Activated naive CD8-positive, alpha-beta T cell treated with anti-CD3 and anti-CD28 coated beads for 36 hours (primary cell): ENCODE results near the gene PDGFB. TPM values are rescaled to one million over a fixed set of nuclear protein-coding genes. Genes with fewer than 3 reads are reported as not detected.
A peak's percentile ranks its signal among the peaks of the same experiment; 100 is the strongest.

Experiments used
- DNase-seq: peaks from one replicate; pipeline ENCODE4 v3.0.0; 2021
- H3K27ac Mint-ChIP-seq: one replicate; pipeline ENCODE4 v1.8.0; 2022; ENCODE audit warnings: mild to moderate bottlenecking, moderate library complexity, mixed read lengths
- H3K27me3 Mint-ChIP-seq: one replicate; pipeline ENCODE4 v1.8.0; 2022; ENCODE audit warnings: mild to moderate bottlenecking, mixed read lengths
- H3K36me3 Mint-ChIP-seq: one replicate; pipeline ENCODE4 v1.8.0; 2021; ENCODE audit warnings: mild to moderate bottlenecking, mixed read lengths
- H3K4me1 Mint-ChIP-seq: one replicate; pipeline ENCODE4 v1.8.0; 2021; ENCODE audit warnings: mixed read lengths
- H3K4me3 Mint-ChIP-seq: one replicate; pipeline ENCODE4 v1.8.0; 2022; ENCODE audit warnings: mild to moderate bottlenecking, moderate library complexity, mixed read lengths
- H3K9me3 Mint-ChIP-seq: one replicate; pipeline ENCODE4 v1.8.0; 2022; ENCODE audit warnings: mixed read lengths
- total RNA-seq, 2 experiments: library from RNA; stranded (reverse); gene quantifications; one replicate each; pipeline ENCODE4 v1.2.3, GENCODE V29; 2021

PDGFB gene
- total RNA-seq, 2 experiments from 2014 or later, result 0.35 to 0.40 TPM

GRCh38 chr22:39266398-39267030, 21.7 kb upstream of the PDGFB start:
- peaks cover 4% of the 10 kb centered on the region for H3K9me3 Mint-ChIP-seq
- H3K4me3 Mint-ChIP-seq, result no peak overlapping the region
- H3K36me3 Mint-ChIP-seq, result no peaks in the 10 kb centered on the region
- peaks cover 9% of the 10 kb centered on the region for H3K4me1 Mint-ChIP-seq
- peak overlapping the region; percentile 60 for H3K27ac Mint-ChIP-seq
- DNase-seq, result no peak
- no peaks in the 10 kb centered on the region for H3K27me3 Mint-ChIP-seq

- Mint-ChIP-seq H3K36me3 (no peaks in the 10 kb centered on the region), H3K27me3 (no peaks in the 10 kb centered on the region), H3K9me3 (peaks cover 8% of the 10 kb centered on the region), H3K4me1 (peaks cover 9% of the 10 kb centered on the region), H3K4me3 (no peak overlapping the region), H3K27ac (no peak overlapping the region)
- no peak for DNase-seq
These were observed 20.5 kb upstream of the PDGFB start for GRCh38 chr22:39265143-39265886.

- peaks cover 9% of the 10 kb centered on the region for H3K4me1 Mint-ChIP-seq
- peaks cover 8% of the 10 kb centered on the region for H3K9me3 Mint-ChIP-seq
- H3K36me3 Mint-ChIP-seq, result no peaks in the 10 kb centered on the region
- no peak overlapping the region for H3K27ac Mint-ChIP-seq
- H3K4me3 Mint-ChIP-seq, result no peak overlapping the region
- H3K27me3 Mint-ChIP-seq, result no peaks in the 10 kb centered on the region
- DNase-seq, result no peak
These were observed 19.7 kb upstream of the PDGFB start for GRCh38 chr22:39264349-39265038.

GRCh38 chr22:39263626-39264348, 19.0 kb upstream of the PDGFB start:
- no peak overlapping the region for H3K4me3 Mint-ChIP-seq
- H3K27ac Mint-ChIP-seq, result no peak overlapping the region
- DNase-seq, result no peak
- H3K9me3 Mint-ChIP-seq, result peaks cover 8% of the 10 kb centered on the region
- H3K36me3 Mint-ChIP-seq, result no peaks in the 10 kb centered on the region
- peaks cover 9% of the 10 kb centered on the region for H3K4me1 Mint-ChIP-seq
- H3K27me3 Mint-ChIP-seq, result no peaks in the 10 kb centered on the region

- Mint-ChIP-seq H3K4me3 (no peak overlapping the region), H3K4me1 (peaks cover 14% of the 10 kb centered on the region), H3K27ac (no peak overlapping the region), H3K9me3 (peaks cover 8% of the 10 kb centered on the region), H3K27me3 (peaks cover 15% of the 10 kb centered on the region), H3K36me3 (no peaks in the 10 kb centered on the region)
- DNase-seq, result no peak
These were observed 14.9 kb upstream of the PDGFB start for GRCh38 chr22:39259666-39260065.

- Mint-ChIP-seq H3K36me3 (no peaks in the 10 kb centered on the region), H3K4me1 (peaks cover 19% of the 10 kb centered on the region), H3K27me3 (peaks cover 21% of the 10 kb centered on the region), H3K4me3 (no peak overlapping the region), H3K9me3 (peaks cover 8% of the 10 kb centered on the region), H3K27ac (no peak overlapping the region)
- no peak for DNase-seq
These were observed 13.2 kb upstream of the PDGFB start for GRCh38 chr22:39257901-39258475.

GRCh38 chr22:39256979-39257378, 12.2 kb upstream of the PDGFB start:
- Mint-ChIP-seq H3K27me3 (peaks cover 31% of the 10 kb centered on the region), H3K36me3 (no peaks in the 10 kb centered on the region), H3K27ac (no peak overlapping the region)

GRCh38 chr22:39256186-39256552, 11.4 kb upstream of the PDGFB start:
- H3K36me3 Mint-ChIP-seq, result no peaks in the 10 kb centered on the region
- H3K9me3 Mint-ChIP-seq, result peaks cover 2% of the 10 kb centered on the region
- peaks cover 24% of the 10 kb centered on the region for H3K4me1 Mint-ChIP-seq
- H3K4me3 Mint-ChIP-seq, result no peak overlapping the region
- no peak for DNase-seq
- H3K27ac Mint-ChIP-seq, result no peak overlapping the region
- peaks cover 37% of the 10 kb centered on the region for H3K27me3 Mint-ChIP-seq

More at GRCh38 chr22:39256979-39257378, 12.2 kb upstream of the PDGFB start:
- Mint-ChIP-seq H3K4me3 (no peak overlapping the region), H3K4me1 (peaks cover 24% of the 10 kb centered on the region), H3K9me3 (peaks cover 4% of the 10 kb centered on the region)
- DNase-seq, result no peak

- Mint-ChIP-seq H3K9me3 (no peaks in the 10 kb centered on the region), H3K36me3 (no peaks in the 10 kb centered on the region), H3K27me3 (peaks cover 41% of the 10 kb centered on the region), H3K27ac (peak overlapping the region; percentile 70), H3K4me1 (peaks cover 24% of the 10 kb centered on the region), H3K4me3 (no peak overlapping the region)
- DNase-seq, result no peak
These were observed 10.8 kb upstream of the PDGFB start for GRCh38 chr22:39255449-39256185.

GRCh38 chr22:39254789-39255298, 10.1 kb upstream of the PDGFB start:
- Mint-ChIP-seq H3K9me3 (no peaks in the 10 kb centered on the region), H3K4me3 (peak overlapping the region; percentile 51), H3K36me3 (no peaks in the 10 kb centered on the region), H3K27me3 (peaks cover 44% of the 10 kb centered on the region), H3K27ac (peak overlapping the region; percentile 70), H3K4me1 (peaks cover 24% of the 10 kb centered on the region)
- peak; percentile 67 for DNase-seq

GRCh38 chr22:39254122-39254521, 9.3 kb upstream of the PDGFB start:
- DNase-seq, result no peak
- H3K27me3 Mint-ChIP-seq, result peaks cover 44% of the 10 kb centered on the region
- H3K4me1 Mint-ChIP-seq, result peaks cover 24% of the 10 kb centered on the region
- no peaks in the 10 kb centered on the region for H3K36me3 Mint-ChIP-seq
- H3K27ac Mint-ChIP-seq, result no peak overlapping the region
- no peaks in the 10 kb centered on the region for H3K9me3 Mint-ChIP-seq
- no peak overlapping the region for H3K4me3 Mint-ChIP-seq

GRCh38 chr22:39253435-39254070, 8.8 kb upstream of the PDGFB start:
- peak; percentile 56 for DNase-seq
- Mint-ChIP-seq H3K4me3 (no peak overlapping the region), H3K27me3 (peaks cover 44% of the 10 kb centered on the region), H3K4me1 (peaks cover 24% of the 10 kb centered on the region), H3K36me3 (no peaks in the 10 kb centered on the region), H3K9me3 (no peaks in the 10 kb centered on the region), H3K27ac (no peak overlapping the region)

- Mint-ChIP-seq H3K36me3 (no peaks in the 10 kb centered on the region), H3K27me3 (peaks cover 44% of the 10 kb centered on the region), H3K9me3 (no peaks in the 10 kb centered on the region), H3K27ac (no peak overlapping the region), H3K4me3 (no peak overlapping the region), H3K4me1 (peaks cover 24% of the 10 kb centered on the region)
- DNase-seq, result no peak
These were observed 8.0 kb upstream of the PDGFB start for GRCh38 chr22:39252461-39253434.
